ENCODE results near the gene RPAP3. TPM values are rescaled to one million over a fixed set of nuclear protein-coding genes. Genes with fewer than 3 reads are reported as not detected.
A peak's percentile ranks its signal among the peaks of the same experiment; 100 is the strongest.

Gene RPAP3
- total and polyA plus RNA-seq, 9 of the 15 experiments (the other 6 are each of a cell fraction or from before 2014, with no cell fraction given) = 40.0 to 92.1 (median 54.1) TPM

GRCh38 chr12:47717443-47718193 is 11.8 kb upstream of the RPAP3 start (continued):
- TF ChIP-seq, protein P1, sequence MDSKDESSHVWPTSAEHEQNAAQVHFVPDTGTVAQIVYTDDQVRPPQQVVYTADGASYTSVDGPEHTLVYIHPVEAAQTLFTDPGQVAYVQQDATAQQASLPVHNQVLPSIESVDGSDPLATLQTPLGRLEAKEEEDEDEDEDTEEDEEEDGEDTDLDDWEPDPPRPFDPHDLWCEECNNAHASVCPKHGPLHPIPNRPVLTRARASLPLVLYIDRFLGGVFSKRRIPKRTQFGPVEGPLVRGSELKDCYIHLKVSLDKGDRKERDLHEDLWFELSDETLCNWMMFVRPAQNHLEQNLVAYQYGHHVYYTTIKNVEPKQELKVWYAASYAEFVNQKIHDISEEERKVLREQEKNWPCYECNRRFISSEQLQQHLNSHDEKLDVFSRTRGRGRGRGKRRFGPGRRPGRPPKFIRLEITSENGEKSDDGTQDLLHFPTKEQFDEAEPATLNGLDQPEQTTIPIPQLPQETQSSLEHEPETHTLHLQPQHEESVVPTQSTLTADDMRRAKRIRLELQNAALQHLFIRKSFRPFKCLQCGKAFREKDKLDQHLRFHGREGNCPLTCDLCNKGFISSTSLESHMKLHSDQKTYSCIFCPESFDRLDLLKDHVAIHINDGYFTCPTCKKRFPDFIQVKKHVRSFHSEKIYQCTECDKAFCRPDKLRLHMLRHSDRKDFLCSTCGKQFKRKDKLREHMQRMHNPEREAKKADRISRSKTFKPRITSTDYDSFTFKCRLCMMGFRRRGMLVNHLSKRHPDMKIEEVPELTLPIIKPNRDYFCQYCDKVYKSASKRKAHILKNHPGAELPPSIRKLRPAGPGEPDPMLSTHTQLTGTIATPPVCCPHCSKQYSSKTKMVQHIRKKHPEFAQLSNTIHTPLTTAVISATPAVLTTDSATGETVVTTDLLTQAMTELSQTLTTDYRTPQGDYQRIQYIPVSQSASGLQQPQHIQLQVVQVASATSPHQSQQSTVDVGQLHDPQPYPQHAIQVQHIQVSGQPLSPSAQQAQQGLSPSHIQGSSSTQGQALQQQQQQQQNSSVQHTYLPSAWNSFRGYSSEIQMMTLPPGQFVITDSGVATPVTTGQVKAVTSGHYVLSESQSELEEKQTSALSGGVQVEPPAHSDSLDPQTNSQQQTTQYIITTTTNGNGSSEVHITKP (IDR thresholded peaks at IDR 0.05; ENCODE audit: partially characterized antibody) = no peak
- TF ChIP-seq ATF7 (IDR thresholded peaks at IDR 0.05) (no peak), FOXJ2 (tag; IDR thresholded peaks at IDR 0.05) (peak; percentile 51; the same call in 1 of the 2 replicates), NFIX (CRISPR knock-in tag; IDR thresholded peaks at IDR 0.05; ENCODE audit: low read depth) (no peak), ZC3H8 (IDR thresholded peaks at IDR 0.05) (no peak), TCF7L2 (IDR thresholded peaks at IDR 0.05; ENCODE audit: low read depth, low read length) (no peak), REST (IDR thresholded peaks at IDR 0.05; ENCODE audit: borderline replicate concordance) (peak; percentile 58; the same call in 1 of the 2 replicates), REST (CRISPR knock-in tag; IDR thresholded peaks at IDR 0.05; ENCODE audit: low read depth) (no peak), CREM (IDR thresholded peaks at IDR 0.05; ENCODE audit: low read depth) (0 out of 2 replicates have a peak, but pooled peaks have one; percentile 23), ZNF274 (IDR thresholded peaks at IDR 0.05; ENCODE audit: borderline replicate concordance, low read depth, low read length) (no peak)
- TF ChIP-seq, protein P2, sequence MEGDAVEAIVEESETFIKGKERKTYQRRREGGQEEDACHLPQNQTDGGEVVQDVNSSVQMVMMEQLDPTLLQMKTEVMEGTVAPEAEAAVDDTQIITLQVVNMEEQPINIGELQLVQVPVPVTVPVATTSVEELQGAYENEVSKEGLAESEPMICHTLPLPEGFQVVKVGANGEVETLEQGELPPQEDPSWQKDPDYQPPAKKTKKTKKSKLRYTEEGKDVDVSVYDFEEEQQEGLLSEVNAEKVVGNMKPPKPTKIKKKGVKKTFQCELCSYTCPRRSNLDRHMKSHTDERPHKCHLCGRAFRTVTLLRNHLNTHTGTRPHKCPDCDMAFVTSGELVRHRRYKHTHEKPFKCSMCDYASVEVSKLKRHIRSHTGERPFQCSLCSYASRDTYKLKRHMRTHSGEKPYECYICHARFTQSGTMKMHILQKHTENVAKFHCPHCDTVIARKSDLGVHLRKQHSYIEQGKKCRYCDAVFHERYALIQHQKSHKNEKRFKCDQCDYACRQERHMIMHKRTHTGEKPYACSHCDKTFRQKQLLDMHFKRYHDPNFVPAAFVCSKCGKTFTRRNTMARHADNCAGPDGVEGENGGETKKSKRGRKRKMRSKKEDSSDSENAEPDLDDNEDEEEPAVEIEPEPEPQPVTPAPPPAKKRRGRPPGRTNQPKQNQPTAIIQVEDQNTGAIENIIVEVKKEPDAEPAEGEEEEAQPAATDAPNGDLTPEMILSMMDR (IDR thresholded peaks at IDR 0.05 in 2 of 3, conservative IDR thresholded peaks at IDR 0.05 in 1 of 3; ENCODE audit: insufficient read depth in 2 of 3, low read depth in 1 of 3, low read length in 3 of 3) = peak; percentile 86 to 96 (median 91)
- TF ChIP-seq, protein P3, sequence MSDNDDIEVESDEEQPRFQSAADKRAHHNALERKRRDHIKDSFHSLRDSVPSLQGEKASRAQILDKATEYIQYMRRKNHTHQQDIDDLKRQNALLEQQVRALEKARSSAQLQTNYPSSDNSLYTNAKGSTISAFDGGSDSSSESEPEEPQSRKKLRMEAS (CRISPR knock-in tag; IDR thresholded peaks at IDR 0.05) = peak; percentile 36; the same call in 1 of the 2 replicates

All from K562 (cell line).